ENCODE results near the gene TMEM163.

GRCh38 chr2:134634054-134634753 lies 84.6 kb downstream of the TMEM163 start:
- TF ChIP-seq CTCF (IDR thresholded peaks at IDR 0.05; ENCODE audit: low read length), result no peak
- TF ChIP-seq EZH2 (IDR thresholded peaks at IDR 0.05; ENCODE audit: borderline replicate concordance, low read length), result no peak

Measured in OCI-LY1 (cell line).